NCI-H2171 (cell line): ENCODE results near the gene ALPK3.

Experiments
- DNase-seq: peaks from one replicate; lab custom pipeline; 2025; lab: John Stamatoyannopoulos, UW

The ALPK3 gene

DNA sequence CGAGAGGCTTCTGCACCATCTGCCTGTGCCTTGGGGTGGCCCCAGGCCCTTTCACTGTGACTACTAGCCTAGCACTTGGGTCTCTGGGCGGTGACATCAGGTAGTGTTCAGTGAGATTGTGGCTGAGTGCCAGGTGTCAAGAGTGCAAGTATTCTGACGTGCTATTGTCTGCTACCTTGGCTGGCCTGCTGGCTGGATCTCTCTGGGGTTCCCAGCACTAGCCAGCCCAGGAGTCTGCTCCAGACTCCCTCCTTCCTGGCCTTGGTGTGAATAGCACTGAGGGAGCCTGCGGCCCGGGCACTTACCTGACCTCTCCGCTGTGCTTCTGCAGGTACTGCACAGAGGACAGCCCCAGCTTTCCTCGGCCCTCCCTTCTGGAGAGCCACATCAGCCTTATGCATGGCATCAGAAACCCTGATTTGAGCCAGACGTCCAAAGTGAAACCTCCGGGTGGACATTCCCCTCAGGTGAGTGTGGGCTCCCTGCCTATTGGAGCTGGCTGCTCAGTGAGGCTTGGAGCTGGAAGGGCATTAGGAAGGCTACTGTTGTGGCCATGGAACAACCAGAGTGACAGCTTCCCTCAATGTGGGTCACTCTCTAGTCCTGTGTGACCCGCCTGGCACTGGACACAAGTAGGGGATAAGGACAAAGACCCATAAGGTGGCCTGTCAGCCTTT, 17.5 kb upstream of the ALPK3 start:
- DNase-seq, result no peak

DNA sequence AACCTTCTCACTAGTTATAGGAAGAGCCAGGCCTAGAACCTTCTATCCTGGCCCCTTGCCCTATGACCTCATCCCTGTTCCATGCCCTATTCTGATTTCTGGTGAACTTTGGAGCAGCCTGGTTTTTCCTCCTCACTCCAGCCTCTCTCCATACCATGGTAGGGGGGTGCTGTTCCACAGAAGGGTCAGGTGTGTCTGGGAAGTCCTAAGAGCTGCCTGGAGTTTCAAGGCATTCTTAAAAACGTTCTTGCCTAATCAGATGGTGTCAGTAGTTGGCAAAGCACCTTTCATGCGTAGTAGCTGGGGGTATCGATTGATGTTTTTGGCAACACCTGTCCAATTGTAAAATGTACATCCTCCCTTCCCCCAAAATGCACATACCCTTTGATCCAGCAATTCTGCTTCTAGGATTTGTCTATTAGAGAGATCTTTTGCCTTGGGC, 16.8 kb upstream of the ALPK3 start:
- DNase-seq, result no peak

DNA sequence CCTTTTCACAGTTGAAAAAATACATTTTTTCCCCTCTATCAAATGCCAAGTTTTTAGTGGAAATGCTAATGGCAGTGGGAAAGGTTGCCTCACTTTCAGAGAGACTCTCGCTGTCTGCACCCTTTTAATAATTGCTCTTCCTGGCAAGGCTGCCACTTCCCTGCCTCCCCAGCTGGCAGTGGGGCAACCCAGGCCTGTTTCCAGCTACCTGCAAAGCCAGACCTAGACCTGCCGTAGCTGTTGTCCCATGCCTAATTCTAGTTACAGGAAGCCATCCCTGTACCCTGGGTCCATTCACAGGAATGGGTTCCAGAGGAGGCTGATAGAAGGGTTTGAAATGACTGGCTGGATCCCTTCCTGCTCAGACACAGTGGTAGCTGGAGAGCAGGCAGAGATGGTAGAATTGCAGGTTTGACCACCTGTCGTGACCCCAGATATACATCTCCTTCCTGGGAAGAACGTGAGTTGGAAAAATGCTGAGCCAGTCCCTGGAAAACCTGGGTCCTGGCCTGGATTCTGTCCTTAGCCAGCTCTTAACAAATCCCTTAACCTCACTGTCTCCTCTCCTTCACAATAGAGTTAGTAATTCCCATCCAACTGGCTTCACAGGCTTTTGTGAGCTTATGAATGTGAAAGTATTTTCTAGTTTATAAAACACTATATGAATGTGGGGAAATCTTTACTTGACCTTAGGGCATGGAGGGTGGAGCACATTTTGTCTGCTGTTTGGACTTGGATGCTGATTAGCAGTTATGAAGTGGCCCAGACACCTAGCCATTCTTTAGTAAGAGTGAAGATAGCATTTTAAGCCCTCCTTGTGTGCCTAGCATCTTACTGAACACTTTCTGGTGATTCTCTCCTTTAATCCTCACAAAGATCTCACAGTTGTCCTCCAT, 12.9 kb upstream of the ALPK3 start:
- DNase-seq, result no peak

DNA sequence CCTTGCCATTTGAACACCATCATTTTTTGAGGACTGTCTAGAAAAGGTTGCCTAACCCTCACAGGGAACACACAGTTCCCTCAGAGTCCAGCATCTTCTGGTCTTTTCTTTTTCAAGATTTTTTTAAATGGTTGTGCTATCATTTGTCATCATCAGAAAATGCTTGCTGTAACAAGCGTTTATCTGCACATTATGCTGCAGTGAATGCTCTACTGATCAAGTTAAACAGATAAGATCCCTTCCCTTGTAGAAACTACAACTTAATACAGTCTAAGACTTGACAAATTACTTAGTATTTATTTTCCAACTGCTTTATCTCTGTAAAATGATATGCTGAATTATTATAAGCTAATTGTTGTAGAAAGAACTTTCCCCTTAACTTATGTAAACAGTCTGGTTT, 11.9 kb upstream of the ALPK3 start:
- DNase-seq, result no peak

DNA sequence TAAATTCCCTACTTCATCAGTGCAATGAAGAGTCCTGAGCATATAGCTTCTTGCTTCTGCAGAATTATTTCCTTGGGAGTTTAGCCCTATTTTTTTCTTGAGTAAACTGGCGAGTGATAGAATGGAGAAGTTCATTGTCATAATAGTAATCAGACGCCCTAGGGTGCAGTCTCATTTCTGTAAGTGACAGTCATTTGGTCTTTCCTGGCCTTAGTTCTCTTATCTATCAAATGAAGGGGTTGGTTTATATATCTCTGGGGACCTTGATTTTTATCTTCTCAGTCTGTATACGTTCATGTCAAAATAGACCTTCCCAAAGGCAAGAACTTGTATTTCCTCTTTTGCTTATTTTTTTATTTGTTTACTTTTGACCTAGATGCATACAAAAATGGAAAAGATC, 9.9 kb upstream of the ALPK3 start:
- DNase-seq, result no peak

DNA sequence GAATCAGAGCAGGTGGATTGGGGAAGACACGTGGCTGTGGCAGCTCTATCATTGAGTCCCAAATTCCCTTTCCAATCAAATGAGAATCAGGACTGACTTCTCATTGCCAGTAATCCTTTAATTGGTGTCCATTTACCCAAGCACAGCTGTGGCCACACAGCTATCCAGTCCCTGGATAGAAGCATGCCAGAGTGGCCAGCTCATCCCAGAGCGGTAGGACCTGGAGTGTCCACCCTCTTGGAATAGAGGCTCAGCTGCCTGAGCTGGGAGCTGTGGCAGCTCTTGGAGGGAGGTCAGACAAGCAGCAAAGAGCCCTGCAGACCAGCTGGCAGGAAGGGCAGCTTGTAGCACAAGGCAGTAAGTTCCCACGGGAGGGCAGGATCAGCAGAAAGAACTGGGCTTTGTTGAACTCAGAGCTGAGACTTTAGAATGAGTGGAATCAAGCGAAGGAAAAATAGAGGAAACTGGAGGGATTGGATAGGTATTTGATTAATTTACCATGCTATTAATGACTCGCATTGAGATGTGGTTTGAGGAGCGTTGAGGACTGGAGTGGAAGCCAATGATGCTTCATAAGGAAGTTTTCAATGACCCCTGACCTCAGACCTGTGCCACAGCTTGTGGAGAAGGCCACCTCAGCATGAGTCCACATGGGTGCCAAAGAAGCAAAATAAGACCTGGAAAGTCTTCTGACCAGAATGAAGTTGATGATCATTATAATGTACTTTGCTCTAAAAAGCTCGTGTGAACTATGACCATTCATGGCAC, 6.9 kb upstream of the ALPK3 start:
- DNase-seq, result no peak

DNA sequence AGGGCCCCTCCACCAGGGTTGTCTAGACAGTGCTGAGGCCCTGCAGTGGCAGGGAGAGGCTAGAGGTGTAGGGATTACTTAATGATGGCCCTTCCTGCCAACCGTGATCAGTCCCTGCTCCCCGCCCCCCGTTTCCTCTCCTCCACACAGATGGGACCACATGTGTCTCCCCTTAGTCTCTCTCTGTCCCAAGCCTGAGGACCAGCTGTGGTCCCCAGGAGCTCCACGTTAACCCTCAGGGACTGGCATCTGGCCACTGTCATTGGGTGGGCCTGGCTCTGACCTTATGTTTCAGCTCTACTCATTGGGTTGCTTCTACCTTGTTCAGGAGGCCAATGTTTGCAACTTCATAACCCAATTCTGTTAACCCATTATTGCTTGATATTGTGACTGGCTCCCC, 6.0 kb upstream of the ALPK3 start:
- no peak for DNase-seq

DNA sequence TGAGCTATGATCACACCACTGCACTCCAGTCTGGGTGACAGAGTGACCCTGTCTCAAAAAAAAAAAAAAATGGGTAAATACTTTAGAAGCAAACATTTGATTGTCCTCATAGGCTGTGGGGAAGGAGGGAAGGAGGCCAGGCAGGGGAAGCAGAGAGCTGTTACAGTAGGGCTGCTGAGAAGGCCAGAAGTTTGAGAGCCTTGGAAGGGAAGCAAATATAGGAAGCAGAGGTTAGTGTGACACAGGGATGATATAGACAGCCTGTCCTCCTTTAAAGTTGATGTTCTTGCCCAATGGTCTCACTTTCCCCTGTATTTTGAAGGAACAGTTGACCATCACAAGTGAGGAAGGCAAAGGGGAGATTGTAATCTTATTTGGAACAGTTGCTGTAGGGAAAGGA, 5.3 kb upstream of the ALPK3 start:
- no peak for DNase-seq

DNA sequence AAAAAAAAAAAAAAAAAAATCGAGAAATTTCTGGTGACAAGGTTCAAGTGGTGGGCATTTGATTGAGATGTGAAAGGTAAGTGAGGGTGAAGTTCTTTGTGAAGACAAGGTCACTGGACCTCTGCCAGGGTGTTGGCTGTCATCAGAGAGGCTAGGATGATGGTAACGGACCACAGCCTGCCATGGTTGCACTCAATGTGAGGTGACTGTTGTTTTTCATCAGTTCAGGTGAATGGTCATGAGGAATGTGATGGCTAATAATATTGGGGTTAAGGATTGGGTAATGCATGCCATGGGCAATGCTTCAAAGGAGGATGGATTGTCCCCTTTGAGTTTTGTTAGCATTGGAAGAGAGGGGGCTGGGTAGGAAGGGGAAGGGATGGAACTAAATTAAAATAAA, 4.3 kb upstream of the ALPK3 start:
- no peak for DNase-seq

DNA sequence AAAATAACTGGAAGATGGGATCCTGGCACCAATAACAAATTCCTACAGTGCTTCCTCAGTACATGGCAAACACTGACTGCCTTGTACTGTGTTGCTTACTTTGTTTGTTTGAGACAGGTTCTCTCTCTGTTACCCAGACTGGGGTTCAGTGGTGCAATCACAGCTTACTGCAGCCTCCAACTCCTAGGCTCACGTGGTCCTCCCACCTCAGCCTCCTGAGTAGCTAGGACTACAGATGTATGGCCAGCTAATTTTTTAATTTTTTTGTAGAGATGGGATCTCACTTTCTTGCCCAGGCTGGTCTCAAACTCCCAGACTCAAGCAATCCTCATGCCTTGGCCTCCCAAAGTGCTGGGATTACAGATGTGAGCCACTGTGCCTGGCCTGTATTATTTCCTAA, 3.7 kb upstream of the ALPK3 start:
- no peak for DNase-seq

DNA sequence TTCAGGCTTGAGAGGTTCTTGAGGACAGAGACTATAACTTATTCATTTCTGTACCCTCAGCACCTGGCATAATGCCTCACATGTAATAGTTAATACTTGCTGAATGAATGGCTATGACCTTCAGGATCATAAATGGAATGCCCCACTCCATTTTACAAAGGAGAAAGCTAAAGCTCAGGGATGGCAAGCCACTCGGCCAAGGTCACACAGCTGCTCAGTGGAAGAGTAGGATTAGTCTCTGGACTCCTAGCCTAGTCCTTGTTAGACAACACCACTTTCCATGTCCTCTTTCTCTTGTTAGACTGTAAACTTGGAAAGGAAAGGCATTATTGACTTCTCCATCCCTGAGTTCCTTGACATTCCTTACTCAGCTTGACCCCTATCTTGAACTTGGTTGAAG, 3.2 kb upstream of the ALPK3 start:
- no peak for DNase-seq

DNA sequence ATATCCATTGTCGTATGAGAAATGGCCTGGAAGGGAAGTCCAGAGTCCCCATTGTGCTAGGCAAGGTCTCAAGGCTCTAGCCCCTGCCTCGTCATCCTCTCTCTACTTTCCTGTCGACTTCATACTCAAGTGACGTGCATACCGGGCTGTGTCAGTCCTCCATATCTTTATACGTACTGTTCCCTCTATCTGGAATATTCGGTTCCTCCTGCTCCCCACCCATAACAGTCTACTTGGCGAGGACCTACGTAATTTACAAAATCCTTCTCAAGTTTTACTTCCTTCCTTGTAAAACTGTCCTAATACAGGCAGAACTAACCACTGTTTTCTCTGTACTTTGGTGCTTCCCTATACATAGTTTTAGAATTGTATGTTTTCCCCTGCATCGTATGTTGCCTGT, 2.2 kb upstream of the ALPK3 start:
- no peak for DNase-seq

DNA sequence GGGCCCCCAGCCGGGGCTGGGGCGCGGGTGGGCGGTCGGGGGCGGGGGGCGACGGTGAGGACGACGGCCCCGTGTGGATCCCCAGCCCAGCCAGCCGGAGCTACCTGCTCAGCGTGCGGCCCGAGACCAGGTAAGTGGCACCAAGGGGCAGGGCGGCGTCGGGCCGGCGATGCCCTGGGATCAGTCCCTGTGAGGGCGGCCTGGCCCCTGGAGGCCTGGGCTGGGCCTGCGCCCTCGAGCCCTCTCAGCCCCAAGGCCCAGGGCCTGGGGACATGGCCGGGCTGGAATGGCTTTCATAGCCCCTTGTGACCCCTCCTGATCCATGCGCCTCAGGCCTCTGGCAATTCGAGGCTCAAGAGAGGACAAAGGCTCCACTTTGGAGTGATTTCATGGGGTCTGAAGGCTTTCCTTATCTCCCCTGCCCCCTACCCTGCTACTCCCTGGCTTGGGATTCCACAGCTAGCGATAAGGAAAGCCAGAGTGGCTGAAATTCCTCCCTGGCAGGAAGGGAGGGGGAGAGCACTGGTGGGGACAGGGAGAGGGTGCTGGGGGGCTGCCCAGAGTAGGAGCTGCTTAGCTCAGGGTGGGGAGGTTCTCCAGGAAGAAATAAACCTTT, 418 bp downstream of the ALPK3 start:
- no peak for DNase-seq

DNA sequence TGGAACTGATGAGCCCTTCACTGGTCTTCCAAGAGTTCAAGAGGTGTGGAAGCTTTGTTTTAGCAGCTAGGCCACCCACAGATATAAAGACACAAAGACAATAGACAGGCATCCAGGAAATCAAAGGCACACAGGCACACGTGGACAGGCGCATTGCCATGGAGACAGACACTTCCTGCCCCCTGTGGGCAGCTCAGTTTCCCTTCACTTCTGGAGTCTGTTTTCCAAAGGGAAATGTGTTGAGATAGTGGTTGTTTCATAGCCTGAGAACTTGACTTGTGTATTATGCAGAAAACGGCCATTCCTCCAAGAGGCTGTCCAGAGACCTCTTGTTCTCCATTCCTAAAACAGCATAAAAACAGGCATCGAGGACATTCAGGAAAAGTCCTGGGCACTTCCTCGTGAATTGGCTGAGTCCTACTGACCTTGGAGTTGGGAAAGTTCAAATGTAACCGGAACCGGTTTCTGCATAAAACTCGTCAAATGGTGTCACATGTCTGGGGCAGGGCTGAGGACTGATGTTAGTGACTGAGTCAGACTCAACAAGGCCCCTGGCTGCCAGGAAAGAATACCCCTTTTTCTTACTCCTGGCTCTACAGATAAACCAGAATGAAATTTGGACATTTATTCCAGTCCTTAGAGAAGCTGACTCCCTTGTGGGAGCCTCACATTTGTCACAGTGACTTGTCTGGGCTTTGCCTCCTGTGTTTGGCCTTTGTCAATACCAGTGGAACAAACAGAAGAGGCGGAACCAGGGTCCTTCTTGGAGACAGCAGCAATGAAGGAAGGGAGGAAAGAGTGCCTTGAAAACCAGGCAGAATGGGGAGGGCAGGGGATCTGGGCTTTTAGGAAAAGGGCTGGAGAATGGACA, 1.3 kb downstream of the ALPK3 start:
- no peak for DNase-seq

DNA sequence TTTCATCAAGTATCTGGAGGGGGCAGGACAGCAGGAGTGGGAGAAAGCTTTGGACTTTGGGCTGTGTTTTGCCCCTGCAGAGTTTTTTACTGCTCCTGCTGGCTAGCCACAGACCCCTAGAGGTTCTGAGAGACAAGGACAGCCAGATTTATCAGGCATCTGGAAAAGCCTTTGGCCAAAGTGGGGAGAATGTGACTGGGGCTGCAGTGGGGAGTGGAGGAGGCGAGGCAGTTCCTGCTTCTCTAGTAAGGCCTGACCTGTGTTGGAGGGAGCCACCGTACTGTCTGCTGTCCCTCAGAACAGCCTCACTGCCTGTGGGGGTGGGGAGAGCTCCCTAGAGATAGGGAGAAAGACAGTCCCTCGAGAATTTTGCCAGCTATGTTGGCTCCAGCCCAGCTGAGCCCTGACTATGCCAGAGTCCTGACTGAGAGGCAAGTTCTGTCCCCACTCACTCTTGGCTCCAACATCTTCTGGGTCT, 2.2 kb downstream of the ALPK3 start:
- no peak for DNase-seq

DNA sequence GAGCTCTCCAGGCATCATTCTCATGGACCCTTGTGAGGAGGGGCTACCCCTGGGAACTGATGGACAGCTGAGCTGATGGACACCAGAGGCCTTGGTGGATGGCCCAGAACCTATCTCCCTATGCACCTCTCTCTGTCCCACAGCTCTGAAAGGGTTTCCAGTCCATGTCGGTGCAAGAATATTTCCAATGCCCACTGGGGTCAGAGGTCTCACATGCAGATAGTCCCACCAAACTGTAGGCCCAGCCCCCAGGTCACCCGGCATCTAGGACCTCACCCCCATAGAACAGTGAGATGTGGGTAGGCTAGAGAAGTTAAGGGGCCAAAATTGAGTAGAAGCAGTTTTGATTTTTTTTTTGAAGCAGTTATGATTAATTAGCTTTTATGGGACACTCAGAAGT, 2.6 kb downstream of the ALPK3 start:
- no peak for DNase-seq

DNA sequence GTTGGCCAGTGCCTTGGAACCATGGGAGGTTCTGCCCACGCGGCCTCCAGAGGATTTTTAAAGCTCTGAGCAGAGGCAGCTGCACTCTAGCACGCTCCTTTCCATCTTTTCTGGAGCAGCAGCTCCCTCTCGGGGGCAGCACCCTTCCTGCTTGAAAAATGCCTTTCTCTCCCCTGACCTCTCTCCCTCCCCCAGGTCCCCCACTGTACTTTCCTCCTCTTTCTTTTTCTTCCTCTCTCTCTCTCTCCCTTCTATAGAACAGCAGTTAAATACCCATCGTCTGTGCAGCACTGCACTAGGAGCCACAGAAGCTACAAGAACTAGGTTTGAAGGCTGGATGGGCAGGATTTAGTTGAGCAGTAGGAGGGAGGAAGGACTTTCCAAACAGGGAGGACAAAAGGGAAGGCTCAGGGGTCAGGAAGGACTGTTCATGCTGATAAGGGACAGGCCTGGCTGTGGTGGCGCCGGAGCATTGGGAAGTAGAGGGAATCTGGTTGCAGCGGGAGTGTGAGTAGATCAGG, 4.4 kb downstream of the ALPK3 start:
- DNase-seq, result no peak

DNA sequence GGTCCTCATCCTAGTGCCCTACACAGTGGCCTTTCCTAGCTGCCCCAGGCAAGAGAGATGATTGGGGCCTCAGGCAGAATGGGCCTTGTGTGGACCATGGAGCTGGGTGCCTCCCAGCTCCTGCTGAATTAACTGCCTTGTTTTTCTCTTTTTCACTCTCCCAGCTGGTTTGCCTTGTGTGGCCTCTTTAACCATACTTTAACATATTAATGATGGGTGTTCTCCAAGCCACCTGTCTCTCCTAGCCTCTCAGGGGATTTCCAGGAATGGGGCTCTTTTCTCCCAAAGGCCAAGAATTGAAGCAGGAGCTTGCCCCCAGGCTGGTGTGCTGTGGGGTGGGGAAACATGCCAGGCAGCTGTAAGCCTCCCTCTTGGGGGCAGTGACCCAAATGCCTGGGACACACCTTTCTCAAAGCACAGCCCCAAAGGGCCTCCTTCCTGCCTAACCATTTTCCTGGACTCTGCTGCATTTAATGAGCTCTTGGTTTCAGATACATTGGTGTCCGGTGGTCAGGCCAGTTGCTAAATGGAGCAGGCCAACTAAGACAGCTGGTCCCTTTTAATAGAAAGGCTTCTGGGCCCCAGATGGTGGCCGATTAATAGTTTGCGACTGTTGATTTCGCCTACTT, 5.6 kb downstream of the ALPK3 start:
- DNase-seq, result no peak

DNA sequence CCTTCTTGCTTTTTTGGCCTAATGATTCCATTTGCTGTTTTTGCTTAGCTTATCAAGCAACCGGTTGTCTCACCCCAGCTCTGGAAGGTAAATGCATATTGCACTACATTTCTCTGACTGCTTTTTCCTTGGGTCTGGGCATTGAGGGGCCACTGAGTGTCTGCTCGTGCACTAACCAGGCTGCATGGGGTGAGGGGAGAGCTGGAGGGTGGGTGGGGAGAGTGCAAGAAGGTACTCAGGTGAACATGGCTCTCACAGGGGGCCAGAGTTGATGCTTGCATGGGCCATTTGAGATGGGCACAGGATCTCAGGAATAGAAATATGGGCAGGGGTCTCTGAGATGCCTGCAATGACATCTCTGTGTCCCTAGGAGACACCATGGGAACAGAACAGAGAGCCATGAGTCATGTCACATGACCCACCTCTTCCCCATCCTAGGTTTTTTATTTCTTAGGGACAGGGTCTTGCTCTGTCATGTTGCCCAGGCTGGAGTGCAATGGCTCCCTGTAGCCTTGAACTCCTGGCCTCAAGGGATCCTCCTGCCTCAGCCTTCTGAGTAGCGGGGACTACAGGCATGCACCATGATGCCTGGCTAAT, 6.2 kb downstream of the ALPK3 start:
- DNase-seq, result no peak
